Measurements from ENCODE around the gene MYCBP.

Gene MYCBP

GRCh38 chr1:38826262-38826661, 46.9 kb downstream of the MYCBP start:
- no peak for DNase-seq

- no peak for DNase-seq
Measured at GRCh38 chr1:38820860-38821259, 52.3 kb downstream of the MYCBP start.

- DNase-seq, result no peak
Measured at GRCh38 chr1:38819516-38819915, 53.6 kb downstream of the MYCBP start.

GRCh38 chr1:38819040-38819439, 54.1 kb downstream of the MYCBP start:
- DNase-seq, result no peak

GRCh38 chr1:38818175-38818976, 54.8 kb downstream of the MYCBP start:
- DNase-seq, result peak in 16 of 51 donors; percentile 5 to 65 (median 19)

GRCh38 chr1:38817267-38818174, 55.6 kb downstream of the MYCBP start:
- peak in 1 of 51 donors; percentile 40 for DNase-seq

- no peak for DNase-seq
Measured at GRCh38 chr1:38815903-38816627, 57.1 kb downstream of the MYCBP start.

- no peak for DNase-seq
Measured at GRCh38 chr1:38814984-38815464, 58.1 kb downstream of the MYCBP start.

GRCh38 chr1:38814444-38814983, 58.6 kb downstream of the MYCBP start:
- DNase-seq, result no peak

- DNase-seq, result no peak
Measured at GRCh38 chr1:38812981-38813380, 60.2 kb downstream of the MYCBP start.
